ENCODE measurements around the gene IDNK. TPM values are rescaled to one million over a fixed set of nuclear protein-coding genes. Genes with fewer than 3 reads are reported as not detected.

The IDNK gene
- total and polyA plus RNA-seq, 2 of the 8 experiments (the other 6 are each of a cell fraction or from before 2014, with no cell fraction given) = 0.29 to 0.48 TPM

- Histone ChIP-seq H3K4me3 (ENCODE audit: extremely low read depth in 1 of 4, insufficient read depth in 2 of 4, low read depth in 3 of 4, low read length in 4 of 4) (peak overlapping the region in 1 of 4 experiments; percentile 44; a peak in 2 of 8 replicates), H3K4me1 (replicated peaks in 1 of 4; ENCODE audit: control insufficient read depth in 3 of 4, insufficient read depth in 4 of 4, low read length in 3 of 4) (peaks cover 0 to 11% (median 3%) of the 10 kb centered on the region in 4 experiments; a peak in 1 of 7 replicates), H4K8ac (ENCODE audit: extremely low read depth, insufficient read depth, low read length) (no peak overlapping the region), H3K14ac (ENCODE audit: insufficient read length) (no peak overlapping the region), H2BK120ac (replicated peaks; ENCODE audit: low read depth, low read length) (no peak overlapping the region), H2BK5ac (ENCODE audit: low read depth, low read length) (no peak overlapping the region), H3K18ac (ENCODE audit: extremely low read depth, low read length) (0 out of 2 replicates have a peak overlapping the region, but pooled peaks have one; percentile 24), H3K4ac (replicated peaks; ENCODE audit: insufficient read length, low read depth, low read length) (no peak overlapping the region), H3K36me3 (ENCODE audit: control insufficient read depth in 2 of 4, insufficient read depth in 4 of 4, low read length in 3 of 4) (no peaks in the 10 kb centered on the region), H4K5ac (ENCODE audit: insufficient read length, low read depth, low read length) (no peak overlapping the region), H3K27ac (ENCODE audit: low read depth, low read length) (no peak overlapping the region), H3K56ac (replicated peaks; ENCODE audit: insufficient read length, low read depth, low read length) (no peak overlapping the region), H4K91ac (replicated peaks; ENCODE audit: insufficient read length, low read length) (no peak overlapping the region), H3K9ac (replicated peaks in 1 of 4; ENCODE audit: extremely low read depth in 1 of 4, low read depth in 3 of 4, low read length in 3 of 4) (no peak overlapping the region), H3K4me2 (ENCODE audit: insufficient read depth in 1 of 2, low read depth in 2 of 2, low read length in 2 of 2) (peak overlapping the region; percentile 45 to 63), H2BK15ac (ENCODE audit: low read length) (no peak overlapping the region), H3K9me3 (ENCODE audit: insufficient read depth in 2 of 2, low read depth in 1 of 2, low read length in 1 of 2) (no peaks in the 10 kb centered on the region), H3K27me3 (replicated peaks in 1 of 4; ENCODE audit: control insufficient read depth in 3 of 4, extremely low read depth in 1 of 4, insufficient read depth in 3 of 4, low read length in 3 of 4) (no peaks in the 10 kb centered on the region), H3K79me1 (ENCODE audit: low read depth, low read length) (no peaks in the 10 kb centered on the region), H2BK20ac (ENCODE audit: low read length) (no peak overlapping the region), H2AK5ac (ENCODE audit: low read depth, low read length) (no peak overlapping the region), H3K23me2 (ENCODE audit: low read depth, low read length) (no peaks in the 10 kb centered on the region), H3K79me2 (ENCODE audit: control insufficient read depth in 1 of 2, insufficient read depth in 2 of 2, low read length in 2 of 2) (no peaks in the 10 kb centered on the region), H3K23ac (ENCODE audit: insufficient read length) (no peak overlapping the region), H4K20me1 (replicated peaks in 1 of 2; ENCODE audit: control insufficient read depth in 1 of 2, insufficient read depth in 2 of 2, low read length in 2 of 2) (no peaks in the 10 kb centered on the region), H2BK12ac (ENCODE audit: low read depth, low read length) (no peak overlapping the region), H2AFZ (ENCODE audit: low read length) (no peak overlapping the region)
- ChIA-PET POLR2A (ENCODE audit: partially characterized antibody) (interaction anchor here (0.7 to 2.4 kb wide), 5 partner anchors 8 to 290 kb away, joined by 3 to 11 read pairs (median 4); partner anchors contain the start of genes IDNK and KIF27), CTCF (ENCODE audit: partially characterized antibody) (interaction anchor here (0.6 to 8.0 kb wide), 9 partner anchors 10 to 643 kb away, joined by 3 to 75 read pairs (median 4); partner anchors contain the start of gene FRMD3)
- peak; percentile 38 for TF ChIP-seq ASH2L (IDR thresholded peaks at IDR 0.05; ENCODE audit: low read length)
- peak in 1 of 2 experiments; percentile 79; a peak in 2 of 4 replicates for TF ChIP-seq HDAC2 (IDR thresholded peaks at IDR 0.05; ENCODE audit: borderline replicate concordance in 1 of 2, low read depth in 2 of 2, low read length in 2 of 2)
- TF ChIP-seq POU5F1 (IDR thresholded peaks at IDR 0.05; ENCODE audit: low read depth, low read length) = peak; percentile 28; the same call in 1 of the 2 replicates
- TF ChIP-seq KDM1A (IDR thresholded peaks at IDR 0.05; ENCODE audit: borderline replicate concordance, low read length) = peak; percentile 52; the same call in 1 of the 2 replicates
- peak; percentile 61; the same call in 1 of the 2 replicates for TF ChIP-seq ATF2 (IDR thresholded peaks at IDR 0.05; ENCODE audit: low read length)
- TF ChIP-seq EGR1 (IDR thresholded peaks at IDR 0.05; ENCODE audit: borderline replicate concordance, low read depth, low read length) = peak; percentile 37; the same call in 1 of the 2 replicates
- TF ChIP-seq CTBP2 (IDR thresholded peaks at IDR 0.05; ENCODE audit: borderline replicate concordance, insufficient read depth, insufficient read length, low read length) = no peak
- no peak for TF ChIP-seq MAFK (IDR thresholded peaks at IDR 0.05; ENCODE audit: low read depth, low read length)
- no peak for TF ChIP-seq POLR2AphosphoS5 (IDR thresholded peaks at IDR 0.05; ENCODE audit: low read depth, low read length)
- TF ChIP-seq KDM5A (IDR thresholded peaks at IDR 0.05; ENCODE audit: low read length) = no peak
- FAIRE-seq (peak; percentile 39), DNase-seq (ENCODE audit: low read depth in 1 of 2, low spot score in 2 of 2) (peak in 1 of 2 experiments; percentile 76)
- WGBS, 2 experiments (ENCODE audit: extremely low coverage in 1 of 2, insufficient coverage in 1 of 2, insufficient read length in 1 of 2, insufficient replicate concordance in 2 of 2, low coverage in 1 of 2, low lambda C conversion rate in 2 of 2, missing lambda C conversion rate in 1 of 2) = 16% methylated on average over 11 of the region's 11 CpGs; no CpG with 5 or more reads in 1 of the 2 experiments
These were observed 8.1 kb downstream of the IDNK start for GRCh38 chr9:83630938-83631457.

Measured in H1 (cell line).